ENCODE data around the gene GALNTL6. TPM values are rescaled to one million over a fixed set of nuclear protein-coding genes. Genes with fewer than 3 reads are reported as not detected.

Gene GALNTL6
- total RNA-seq, 4 donors from 2014 or later = 0.82 to 0.95 TPM; not detected in 2

GRCh38 chr4:172481802-172482508 is 668.8 kb downstream of the GALNTL6 start:
- Histone ChIP-seq H3K27ac (no peak overlapping the region), H3K9me3 (no peaks in the 10 kb centered on the region), H3K4me1 (no peaks in the 10 kb centered on the region), H3K4me3 (no peak overlapping the region), H3K36me3 (no peaks in the 10 kb centered on the region), H3K27me3 (no peaks in the 10 kb centered on the region)
- no peak for DNase-seq
- TF ChIP-seq EP300 (IDR thresholded peaks at IDR 0.05; ENCODE audit: low read depth) = no peak
- no peak for TF ChIP-seq POLR2AphosphoS5 (IDR thresholded peaks at IDR 0.05)
- no peak for TF ChIP-seq CTCF (IDR thresholded peaks at IDR 0.05)
- no peak for TF ChIP-seq POLR2A (IDR thresholded peaks at IDR 0.05)
- in situ Hi-C loops (cut with MboI; ENCODE audit: low pct_ligation_motif_present in 1 of 4, low pct_unique_long_range_greater_than_20kb in 1 of 4, low sequenced_read_pairs in 3 of 4) (no loop called here), intact Hi-C loops (cut with DNase I; ENCODE audit: low total_unique reads) (no loop called here)
- 91% methylated on average over 30 of the region's 30 CpGs; no CpG with 5 or more reads in 1 of the 2 donors for WGBS, 2 donors (ENCODE audit: low coverage in 1 of 2)

- Histone ChIP-seq H3K27ac (no peak overlapping the region), H3K9me3 (no peaks in the 10 kb centered on the region), H3K4me3 (no peak overlapping the region), H3K36me3 (no peaks in the 10 kb centered on the region), H3K4me1 (no peaks in the 10 kb centered on the region), H3K27me3 (no peaks in the 10 kb centered on the region)
- TF ChIP-seq EP300 (IDR thresholded peaks at IDR 0.05; ENCODE audit: low read depth) (no peak), POLR2AphosphoS5 (IDR thresholded peaks at IDR 0.05) (no peak), CTCF (IDR thresholded peaks at IDR 0.05) (no peak), POLR2A (IDR thresholded peaks at IDR 0.05) (no peak)
- in situ Hi-C loops (cut with MboI; ENCODE audit: low pct_ligation_motif_present in 1 of 4, low pct_unique_long_range_greater_than_20kb in 1 of 4, low sequenced_read_pairs in 3 of 4) = no loop called here
- intact Hi-C loops (cut with DNase I; ENCODE audit: low total_unique reads) = no loop called here
- DNase-seq = no peak
- WGBS, 2 donors (ENCODE audit: low coverage in 1 of 2) = 80 to 83% methylated on average over 3 of the region's 3 CpGs
Measured at GRCh38 chr4:172485007-172485406, 671.8 kb downstream of the GALNTL6 start.

GRCh38 chr4:172486531-172486930 is 673.3 kb downstream of the GALNTL6 start:
- DNase-seq = no peak
- intact Hi-C loops (cut with DNase I; ENCODE audit: low total_unique reads) (no loop called here), in situ Hi-C loops (cut with MboI; ENCODE audit: low pct_ligation_motif_present in 1 of 4, low pct_unique_long_range_greater_than_20kb in 1 of 4, low sequenced_read_pairs in 3 of 4) (no loop called here)
- Histone ChIP-seq H3K4me1 (no peaks in the 10 kb centered on the region), H3K27ac (no peak overlapping the region), H3K9me3 (no peaks in the 10 kb centered on the region), H3K27me3 (no peaks in the 10 kb centered on the region), H3K36me3 (no peaks in the 10 kb centered on the region), H3K4me3 (no peak overlapping the region)
- no peak for TF ChIP-seq POLR2AphosphoS5 (IDR thresholded peaks at IDR 0.05)
- TF ChIP-seq CTCF (IDR thresholded peaks at IDR 0.05) = no peak
- TF ChIP-seq EP300 (IDR thresholded peaks at IDR 0.05; ENCODE audit: low read depth) = no peak
- TF ChIP-seq POLR2A (IDR thresholded peaks at IDR 0.05) = no peak
- WGBS, 2 donors (ENCODE audit: low coverage in 1 of 2) = 75 to 77% methylated on average over 2 of the region's 2 CpGs

- in situ Hi-C loops (cut with MboI; ENCODE audit: low pct_ligation_motif_present in 1 of 4, low pct_unique_long_range_greater_than_20kb in 1 of 4, low sequenced_read_pairs in 3 of 4) = no loop called here
- H3K4me3 ChIP-seq = no peak overlapping the region
- no peak for DNase-seq
- no peaks in the 10 kb centered on the region for H3K27me3 ChIP-seq
- H3K9me3 ChIP-seq = no peaks in the 10 kb centered on the region
- no peaks in the 10 kb centered on the region for H3K4me1 ChIP-seq
- intact Hi-C loops (cut with DNase I; ENCODE audit: low total_unique reads) = no loop called here
- H3K36me3 ChIP-seq = no peaks in the 10 kb centered on the region
- H3K27ac ChIP-seq = no peak overlapping the region
- TF ChIP-seq POLR2AphosphoS5 (IDR thresholded peaks at IDR 0.05) (no peak), POLR2A (IDR thresholded peaks at IDR 0.05) (no peak), CTCF (IDR thresholded peaks at IDR 0.05) (no peak), EP300 (IDR thresholded peaks at IDR 0.05; ENCODE audit: low read depth) (no peak)
Measured at GRCh38 chr4:172489861-172490260, 676.7 kb downstream of the GALNTL6 start.
